SK-N-MC (cell line): ENCODE measurements around the gene POR.

Experiments used
- DNase-seq: peaks from one replicate; pipeline ENCODE4 v3.0.0-alpha.2; 2011; ENCODE audit warnings: low read depth, low spot score
- H3K27ac ChIP-seq: fragments of 200-600 bp; sonication (generic); 2 replicates; pipeline ENCODE4 v1.5.1; 2016; ENCODE audit warnings: mixed run types
- H3K36me3 ChIP-seq: fragments of 200-600 bp; sonication (generic); 2 replicates; pipeline ENCODE4 v1.6.1; 2017; ENCODE audit warnings: antibody characterized with exemption, low read length, mixed read lengths; ENCODE audit not compliant: insufficient read depth
- H3K4me3 ChIP-seq: fragments of 200-600 bp; sonication (generic); 2 replicates; pipeline ENCODE4 v1.5.1; 2016
- H3K9ac ChIP-seq: fragments of 200-600 bp; sonication (generic); 2 replicates; pipeline ENCODE4 v1.8.0; 2017; ENCODE audit warnings: mixed run types, mixed read lengths; ENCODE audit not compliant: insufficient read length
- H3K9me3 ChIP-seq: fragments of 200-600 bp; sonication (generic); 2 replicates; pipeline ENCODE4 v1.6.1; 2017; ENCODE audit warnings: low read depth, mild to moderate bottlenecking, antibody characterized with exemption, low read length, moderate library complexity, mixed read lengths
- EZH2 ChIP-seq: fragments of 200-600 bp; sonication (generic); IDR thresholded peaks from one replicate; pipeline ENCODE4 v1.6.1; 2017; ENCODE audit warnings: antibody characterized with exemption
- FOXP2 ChIP-seq: optimal IDR thresholded peaks from 2 replicates; pipeline ENCODE3; 2011; ENCODE audit warnings: mild to moderate bottlenecking, moderate library complexity; ENCODE audit not compliant: insufficient read depth; ENCODE audit errors: extremely low read length, control extremely low read depth
- POLR2AphosphoS5 ChIP-seq: IDR thresholded peaks from 2 replicates; pipeline ENCODE4 v1.6.1; 2012; ENCODE audit warnings: mild to moderate bottlenecking, low read depth, low read length, borderline replicate concordance

The POR gene

GRCh38 chr7:75953931-75954330, 39.0 kb downstream of the POR start:
- no peak overlapping the region for H3K27ac ChIP-seq
- no peak for TF ChIP-seq POLR2AphosphoS5
- TF ChIP-seq EZH2, result no peak
- no peak for TF ChIP-seq FOXP2
- DNase-seq, result no peak

DNA sequence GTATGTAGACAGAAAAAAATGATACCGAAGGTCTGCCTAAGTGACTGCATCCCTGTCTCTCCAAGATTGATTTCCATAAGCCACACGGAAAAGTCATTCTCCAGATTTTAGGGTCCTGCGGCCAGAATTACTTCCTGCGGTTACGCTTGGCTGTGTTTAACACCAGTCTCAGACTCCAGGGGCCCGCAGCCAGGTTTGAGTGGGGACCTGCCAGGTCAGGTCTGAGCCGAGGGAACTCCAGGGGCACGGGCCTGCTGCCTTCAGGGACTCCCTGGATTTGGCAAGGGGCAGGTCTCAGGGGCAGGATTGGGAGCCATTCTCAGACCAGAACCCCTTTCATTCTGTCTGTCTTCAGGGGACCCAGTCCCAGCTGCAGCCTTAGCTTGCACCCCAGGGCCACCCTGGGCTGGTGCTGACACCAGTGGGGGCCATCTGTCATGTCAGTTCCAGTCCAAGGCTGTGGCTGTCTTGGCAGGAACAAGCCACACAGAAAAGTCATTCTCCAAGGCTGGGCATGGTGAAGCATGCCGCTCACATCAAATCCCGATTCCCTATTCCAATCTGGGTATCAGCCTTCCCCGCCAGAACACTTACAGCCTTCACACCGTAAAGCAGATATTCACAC, 40.5 kb downstream of the POR start:
- Histone ChIP-seq H3K36me3 (peaks cover 11% of the 10 kb centered on the region), H3K27ac (no peak overlapping the region), H3K9ac (no peak overlapping the region), H3K9me3 (no peaks in the 10 kb centered on the region), H3K4me3 (no peak overlapping the region)
- TF ChIP-seq POLR2AphosphoS5 (no peak), EZH2 (no peak), FOXP2 (no peak)
- no peak for DNase-seq

More at GRCh38 chr7:75953931-75954330, 39.0 kb downstream of the POR start:
- Histone ChIP-seq H3K9ac (no peak overlapping the region), H3K4me3 (no peak overlapping the region), H3K9me3 (no peaks in the 10 kb centered on the region), H3K36me3 (peaks cover 11% of the 10 kb centered on the region)

- no peak for TF ChIP-seq EZH2
- TF ChIP-seq FOXP2, result no peak
- TF ChIP-seq POLR2AphosphoS5, result no peak
- H3K4me3 ChIP-seq, result no peak overlapping the region
- H3K9ac ChIP-seq, result no peak overlapping the region
- H3K27ac ChIP-seq, result no peak overlapping the region
- no peaks in the 10 kb centered on the region for H3K9me3 ChIP-seq
- peaks cover 11% of the 10 kb centered on the region for H3K36me3 ChIP-seq
- no peak for DNase-seq
Measured at GRCh38 chr7:75957021-75957736, 42.2 kb downstream of the POR start.

GRCh38 chr7:75958802-75959543, 44.0 kb downstream of the POR start:
- no peak for DNase-seq
- no peak overlapping the region for H3K27ac ChIP-seq
- H3K36me3 ChIP-seq, result peaks cover 9% of the 10 kb centered on the region
- H3K4me3 ChIP-seq, result no peak overlapping the region
- H3K9ac ChIP-seq, result no peak overlapping the region
- no peak for TF ChIP-seq EZH2
- TF ChIP-seq FOXP2, result no peak
- no peak for TF ChIP-seq POLR2AphosphoS5
- H3K9me3 ChIP-seq, result no peaks in the 10 kb centered on the region

GRCh38 chr7:75960372-75960771, 45.4 kb downstream of the POR start:
- no peak for TF ChIP-seq FOXP2
- peaks cover 6% of the 10 kb centered on the region; the same call in 1 of the 2 replicates for H3K36me3 ChIP-seq
- no peak for DNase-seq
- no peak overlapping the region for H3K9ac ChIP-seq
- H3K4me3 ChIP-seq, result no peak overlapping the region
- no peaks in the 10 kb centered on the region for H3K9me3 ChIP-seq
- no peak overlapping the region for H3K27ac ChIP-seq

- H3K9ac ChIP-seq, result no peak overlapping the region
- TF ChIP-seq POLR2AphosphoS5 (no peak), EZH2 (no peak)
- H3K4me3 ChIP-seq, result no peak overlapping the region
- no peak for DNase-seq
- H3K9me3 ChIP-seq, result no peaks in the 10 kb centered on the region
- peaks cover 6% of the 10 kb centered on the region; the same call in 1 of the 2 replicates for H3K36me3 ChIP-seq
- no peak overlapping the region for H3K27ac ChIP-seq
Measured at GRCh38 chr7:75961218-75961617, 46.3 kb downstream of the POR start.

GRCh38 chr7:75962607-75963380, 47.8 kb downstream of the POR start:
- no peak overlapping the region for H3K4me3 ChIP-seq
- H3K36me3 ChIP-seq, result peaks cover 3% of the 10 kb centered on the region; the same call in 1 of the 2 replicates
- H3K27ac ChIP-seq, result no peak overlapping the region
- no peak for TF ChIP-seq EZH2
- no peak for TF ChIP-seq POLR2AphosphoS5
- TF ChIP-seq FOXP2, result no peak
- H3K9ac ChIP-seq, result no peak overlapping the region
- H3K9me3 ChIP-seq, result no peaks in the 10 kb centered on the region
- no peak for DNase-seq

GRCh38 chr7:75963381-75963995, 48.5 kb downstream of the POR start:
- Histone ChIP-seq H3K27ac (no peak overlapping the region), H3K9ac (no peak overlapping the region), H3K4me3 (no peak overlapping the region), H3K9me3 (no peaks in the 10 kb centered on the region), H3K36me3 (no peaks in the 10 kb centered on the region)
- no peak for DNase-seq
- no peak for TF ChIP-seq POLR2AphosphoS5
- no peak for TF ChIP-seq FOXP2
- TF ChIP-seq EZH2, result no peak
